HepG2 (cell line): ENCODE measurements around the gene PTGIS. TPM values are rescaled to one million over a fixed set of nuclear protein-coding genes. Genes with fewer than 3 reads are reported as not detected.

Source experiments
- GATAD2A ChIP-seq: IDR thresholded peaks from 2 replicates; pipeline ENCODE4 v1.6.1; 2016
- HNF1B ChIP-seq: sonication (generic); formaldehyde crosslinking; IDR thresholded peaks from 2 replicates; pipeline ENCODE4 v1.5.1; 2020; ENCODE audit warnings: mild to moderate bottlenecking, moderate library complexity, missing genetic modification reagents
- IRX3 ChIP-seq: sonication (generic); formaldehyde crosslinking; IDR thresholded peaks from 2 replicates; pipeline ENCODE4 v1.8.1; 2023; ENCODE audit warnings: mild to moderate bottlenecking, low read depth, missing genetic modification reagents, borderline replicate concordance
- NAIF1 ChIP-seq: sonication (generic); formaldehyde crosslinking; IDR thresholded peaks from 2 replicates; pipeline ENCODE4 v1.5.0; 2020; ENCODE audit warnings: mild to moderate bottlenecking, missing genetic modification reagents, borderline replicate concordance
- NBN ChIP-seq: fragments of 450-650 bp; conservative IDR thresholded peaks from 2 replicates; pipeline ENCODE4 v1.6.1; 2017
- POLR2G ChIP-seq: fragments of 200-400 bp; formaldehyde crosslinking; IDR thresholded peaks from 2 replicates; pipeline ENCODE4 v1.6.1; 2018; ENCODE audit warnings: mild to moderate bottlenecking, low read depth, low read length, moderate library complexity
- RARG ChIP-seq: sonication (generic); formaldehyde crosslinking; IDR thresholded peaks from 2 replicates; pipeline ENCODE4 v1.4.0; 2020; ENCODE audit warnings: low read depth, mild to moderate bottlenecking, missing genetic modification reagents
- SNAI1 ChIP-seq: sonication (generic); formaldehyde crosslinking; IDR thresholded peaks from 2 replicates; pipeline ENCODE4 v1.5.0; 2020; ENCODE audit warnings: mild to moderate bottlenecking, missing genetic modification reagents, borderline replicate concordance
- SPEN ChIP-seq: sonication (generic); formaldehyde crosslinking; IDR thresholded peaks from 2 replicates; pipeline ENCODE4 v1.5.1; 2020; ENCODE audit warnings: low read depth, mild to moderate bottlenecking, missing genetic modification reagents
- TCF7L2 ChIP-seq: IDR thresholded peaks from 2 replicates; pipeline ENCODE4 v1.6.1; 2011; ENCODE audit warnings: mild to moderate bottlenecking, low read depth, low read length, moderate library complexity
- ZBTB1 ChIP-seq: sonication (generic); formaldehyde crosslinking; IDR thresholded peaks from 2 replicates; pipeline ENCODE4 v1.4.0; 2020; ENCODE audit warnings: missing genetic modification reagents, borderline replicate concordance
- ZBTB34 ChIP-seq: sonication (generic); formaldehyde crosslinking; IDR thresholded peaks from 2 replicates; pipeline ENCODE4 v1.8.0; 2022; ENCODE audit warnings: mild to moderate bottlenecking, missing genetic modification reagents
- ZNF12 ChIP-seq: sonication (generic); formaldehyde crosslinking; IDR thresholded peaks from 2 replicates; pipeline ENCODE4 v1.5.0; 2020; ENCODE audit warnings: missing genetic modification reagents
- ZNF253 ChIP-seq: sonication (generic); formaldehyde crosslinking; IDR thresholded peaks from 2 replicates; pipeline ENCODE4 v1.8.0; 2022; ENCODE audit warnings: mild to moderate bottlenecking, missing genetic modification reagents, borderline replicate concordance
- ZNF792 ChIP-seq: IDR thresholded peaks from 2 replicates; pipeline ENCODE4 v1.6.1; 2016
- polyA plus RNA-seq, 8 experiments: library from polyadenylated mRNA; depleted of rRNA in 3 of 8; stranded (reverse) in 7 of 8; unstranded in 1 of 8; fragments of >200 nt; fragmentation: Illumina TruSeq in 4 of 8; extraction: Trizol in 4 of 8; gene quantifications; 2 replicates each; pipeline versions ENCODE4 v1.2.1 to v1.2.3, GENCODE V29; 2011 to 2016; ENCODE audit warnings: low read depth in 4 of 8, missing spikeins in 1 of 8, mixed read lengths in 1 of 8; ENCODE audit not compliant: insufficient read depth in 1 of 8
- total RNA-seq, 5 experiments: library from RNA; depleted of rRNA; stranded (reverse); fragments of >200 nt; fragmentation: Illumina TruSeq; extraction: Trizol; gene quantifications; 2 replicates each; pipeline ENCODE4 v1.2.3, GENCODE V29; 2016; ENCODE audit warnings: low read depth in 1 of 5
- TF ChIP-seq, protein P1 (sequence below): sonication (generic); formaldehyde crosslinking; IDR thresholded peaks from 2 replicates; pipeline ENCODE4 v1.4.0; 2020; ENCODE audit warnings: mild to moderate bottlenecking, missing genetic modification reagents
- TF ChIP-seq, protein P2 (sequence below): sonication (generic); formaldehyde crosslinking; IDR thresholded peaks from 2 replicates; pipeline ENCODE4 v1.9.0; 2022; ENCODE audit warnings: missing genetic modification reagents, mild to moderate bottlenecking, borderline replicate concordance
- TF ChIP-seq, protein P3 (sequence below): sonication (generic); formaldehyde crosslinking; IDR thresholded peaks from 2 replicates; pipeline ENCODE4 v1.5.0; 2020; ENCODE audit warnings: mild to moderate bottlenecking, missing genetic modification reagents, moderate library complexity

PTGIS gene
- total and polyA plus RNA-seq, 2 of the 13 experiments (the other 11 are each of a cell fraction or from before 2014, with no cell fraction given): not detected

- TF ChIP-seq, protein P1, sequence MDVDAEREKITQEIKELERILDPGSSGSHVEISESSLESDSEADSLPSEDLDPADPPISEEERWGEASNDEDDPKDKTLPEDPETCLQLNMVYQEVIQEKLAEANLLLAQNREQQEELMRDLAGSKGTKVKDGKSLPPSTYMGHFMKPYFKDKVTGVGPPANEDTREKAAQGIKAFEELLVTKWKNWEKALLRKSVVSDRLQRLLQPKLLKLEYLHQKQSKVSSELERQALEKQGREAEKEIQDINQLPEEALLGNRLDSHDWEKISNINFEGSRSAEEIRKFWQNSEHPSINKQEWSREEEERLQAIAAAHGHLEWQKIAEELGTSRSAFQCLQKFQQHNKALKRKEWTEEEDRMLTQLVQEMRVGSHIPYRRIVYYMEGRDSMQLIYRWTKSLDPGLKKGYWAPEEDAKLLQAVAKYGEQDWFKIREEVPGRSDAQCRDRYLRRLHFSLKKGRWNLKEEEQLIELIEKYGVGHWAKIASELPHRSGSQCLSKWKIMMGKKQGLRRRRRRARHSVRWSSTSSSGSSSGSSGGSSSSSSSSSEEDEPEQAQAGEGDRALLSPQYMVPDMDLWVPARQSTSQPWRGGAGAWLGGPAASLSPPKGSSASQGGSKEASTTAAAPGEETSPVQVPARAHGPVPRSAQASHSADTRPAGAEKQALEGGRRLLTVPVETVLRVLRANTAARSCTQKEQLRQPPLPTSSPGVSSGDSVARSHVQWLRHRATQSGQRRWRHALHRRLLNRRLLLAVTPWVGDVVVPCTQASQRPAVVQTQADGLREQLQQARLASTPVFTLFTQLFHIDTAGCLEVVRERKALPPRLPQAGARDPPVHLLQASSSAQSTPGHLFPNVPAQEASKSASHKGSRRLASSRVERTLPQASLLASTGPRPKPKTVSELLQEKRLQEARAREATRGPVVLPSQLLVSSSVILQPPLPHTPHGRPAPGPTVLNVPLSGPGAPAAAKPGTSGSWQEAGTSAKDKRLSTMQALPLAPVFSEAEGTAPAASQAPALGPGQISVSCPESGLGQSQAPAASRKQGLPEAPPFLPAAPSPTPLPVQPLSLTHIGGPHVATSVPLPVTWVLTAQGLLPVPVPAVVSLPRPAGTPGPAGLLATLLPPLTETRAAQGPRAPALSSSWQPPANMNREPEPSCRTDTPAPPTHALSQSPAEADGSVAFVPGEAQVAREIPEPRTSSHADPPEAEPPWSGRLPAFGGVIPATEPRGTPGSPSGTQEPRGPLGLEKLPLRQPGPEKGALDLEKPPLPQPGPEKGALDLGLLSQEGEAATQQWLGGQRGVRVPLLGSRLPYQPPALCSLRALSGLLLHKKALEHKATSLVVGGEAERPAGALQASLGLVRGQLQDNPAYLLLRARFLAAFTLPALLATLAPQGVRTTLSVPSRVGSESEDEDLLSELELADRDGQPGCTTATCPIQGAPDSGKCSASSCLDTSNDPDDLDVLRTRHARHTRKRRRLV: no peak
- TF ChIP-seq TCF7L2 (no peak), ZBTB1 (CRISPR knock-in tag) (no peak), POLR2G (no peak), HNF1B (CRISPR knock-in tag) (no peak), ZNF12 (CRISPR knock-in tag) (no peak), NBN (no peak), ZBTB34 (no peak), SNAI1 (no peak), NAIF1 (CRISPR knock-in tag) (no peak), ZNF792 (CRISPR knock-in tag) (no peak), IRX3 (no peak), RARG (CRISPR knock-in tag) (no peak), ZNF253 (CRISPR knock-in tag) (no peak), GATAD2A (CRISPR knock-in tag) (no peak), SPEN (CRISPR knock-in tag) (no peak)
- TF ChIP-seq, protein P2, sequence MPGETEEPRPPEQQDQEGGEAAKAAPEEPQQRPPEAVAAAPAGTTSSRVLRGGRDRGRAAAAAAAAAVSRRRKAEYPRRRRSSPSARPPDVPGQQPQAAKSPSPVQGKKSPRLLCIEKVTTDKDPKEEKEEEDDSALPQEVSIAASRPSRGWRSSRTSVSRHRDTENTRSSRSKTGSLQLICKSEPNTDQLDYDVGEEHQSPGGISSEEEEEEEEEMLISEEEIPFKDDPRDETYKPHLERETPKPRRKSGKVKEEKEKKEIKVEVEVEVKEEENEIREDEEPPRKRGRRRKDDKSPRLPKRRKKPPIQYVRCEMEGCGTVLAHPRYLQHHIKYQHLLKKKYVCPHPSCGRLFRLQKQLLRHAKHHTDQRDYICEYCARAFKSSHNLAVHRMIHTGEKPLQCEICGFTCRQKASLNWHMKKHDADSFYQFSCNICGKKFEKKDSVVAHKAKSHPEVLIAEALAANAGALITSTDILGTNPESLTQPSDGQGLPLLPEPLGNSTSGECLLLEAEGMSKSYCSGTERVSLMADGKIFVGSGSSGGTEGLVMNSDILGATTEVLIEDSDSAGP (CRISPR knock-in tag): no peak
- TF ChIP-seq, protein P3, sequence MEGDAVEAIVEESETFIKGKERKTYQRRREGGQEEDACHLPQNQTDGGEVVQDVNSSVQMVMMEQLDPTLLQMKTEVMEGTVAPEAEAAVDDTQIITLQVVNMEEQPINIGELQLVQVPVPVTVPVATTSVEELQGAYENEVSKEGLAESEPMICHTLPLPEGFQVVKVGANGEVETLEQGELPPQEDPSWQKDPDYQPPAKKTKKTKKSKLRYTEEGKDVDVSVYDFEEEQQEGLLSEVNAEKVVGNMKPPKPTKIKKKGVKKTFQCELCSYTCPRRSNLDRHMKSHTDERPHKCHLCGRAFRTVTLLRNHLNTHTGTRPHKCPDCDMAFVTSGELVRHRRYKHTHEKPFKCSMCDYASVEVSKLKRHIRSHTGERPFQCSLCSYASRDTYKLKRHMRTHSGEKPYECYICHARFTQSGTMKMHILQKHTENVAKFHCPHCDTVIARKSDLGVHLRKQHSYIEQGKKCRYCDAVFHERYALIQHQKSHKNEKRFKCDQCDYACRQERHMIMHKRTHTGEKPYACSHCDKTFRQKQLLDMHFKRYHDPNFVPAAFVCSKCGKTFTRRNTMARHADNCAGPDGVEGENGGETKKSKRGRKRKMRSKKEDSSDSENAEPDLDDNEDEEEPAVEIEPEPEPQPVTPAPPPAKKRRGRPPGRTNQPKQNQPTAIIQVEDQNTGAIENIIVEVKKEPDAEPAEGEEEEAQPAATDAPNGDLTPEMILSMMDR (CRISPR knock-in tag): no peak
Measured at GRCh38 chr20:49597825-49598395, 30.0 kb upstream of the PTGIS start (continued).
